ENCODE results near the gene HEATR9.

The HEATR9 gene

DNA sequence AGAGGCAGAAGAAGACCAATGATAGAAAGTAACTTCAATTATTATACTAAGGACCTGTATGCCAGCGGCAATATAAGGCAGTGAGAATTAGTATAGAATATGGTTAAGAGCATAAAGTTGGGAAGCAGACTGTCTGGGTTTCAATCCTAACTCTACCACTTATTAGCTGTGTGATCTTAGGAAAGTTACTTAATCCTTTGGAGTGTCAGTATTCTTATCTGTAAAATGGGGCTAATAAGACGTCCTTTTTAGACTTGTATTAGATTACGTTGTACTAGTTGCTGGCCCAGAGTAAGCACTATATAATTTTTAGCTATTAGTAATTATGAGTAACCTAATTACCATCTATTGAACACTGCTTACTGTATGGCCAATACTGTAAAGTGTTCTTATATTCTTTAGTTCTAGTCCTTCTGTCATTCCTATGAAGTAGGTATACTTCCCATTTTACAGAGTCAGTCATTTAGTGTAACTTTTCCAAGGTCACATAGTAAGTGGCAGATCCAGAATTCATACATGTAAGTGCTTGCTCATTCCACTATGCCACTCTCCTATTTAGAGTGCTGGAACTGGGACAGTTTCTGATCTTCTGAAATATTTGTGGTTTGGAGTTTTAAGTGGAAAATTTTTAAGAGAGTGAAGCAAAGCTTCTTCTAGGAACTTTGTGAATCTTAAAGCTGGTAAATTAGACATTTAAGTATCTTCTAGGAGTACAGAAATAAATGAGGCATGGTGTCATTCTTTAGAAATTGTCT, 22.5 kb downstream of the HEATR9 start:
- H3K4me3 ChIP-seq (ENCODE audit: low read depth, low read length, poor library complexity, severe bottlenecking) = no peak overlapping the region
- no peaks in the 10 kb centered on the region for H3K9me2 ChIP-seq (ENCODE audit: low read depth, low read length)
- H3K27ac ChIP-seq (ENCODE audit: low read depth, low read length, poor library complexity, severe bottlenecking) = no peak overlapping the region
- TF ChIP-seq EZH2 (IDR thresholded peaks at IDR 0.05; ENCODE audit: borderline replicate concordance, low read length) = no peak
- TF ChIP-seq, protein P1, sequence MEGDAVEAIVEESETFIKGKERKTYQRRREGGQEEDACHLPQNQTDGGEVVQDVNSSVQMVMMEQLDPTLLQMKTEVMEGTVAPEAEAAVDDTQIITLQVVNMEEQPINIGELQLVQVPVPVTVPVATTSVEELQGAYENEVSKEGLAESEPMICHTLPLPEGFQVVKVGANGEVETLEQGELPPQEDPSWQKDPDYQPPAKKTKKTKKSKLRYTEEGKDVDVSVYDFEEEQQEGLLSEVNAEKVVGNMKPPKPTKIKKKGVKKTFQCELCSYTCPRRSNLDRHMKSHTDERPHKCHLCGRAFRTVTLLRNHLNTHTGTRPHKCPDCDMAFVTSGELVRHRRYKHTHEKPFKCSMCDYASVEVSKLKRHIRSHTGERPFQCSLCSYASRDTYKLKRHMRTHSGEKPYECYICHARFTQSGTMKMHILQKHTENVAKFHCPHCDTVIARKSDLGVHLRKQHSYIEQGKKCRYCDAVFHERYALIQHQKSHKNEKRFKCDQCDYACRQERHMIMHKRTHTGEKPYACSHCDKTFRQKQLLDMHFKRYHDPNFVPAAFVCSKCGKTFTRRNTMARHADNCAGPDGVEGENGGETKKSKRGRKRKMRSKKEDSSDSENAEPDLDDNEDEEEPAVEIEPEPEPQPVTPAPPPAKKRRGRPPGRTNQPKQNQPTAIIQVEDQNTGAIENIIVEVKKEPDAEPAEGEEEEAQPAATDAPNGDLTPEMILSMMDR (IDR thresholded peaks at IDR 0.05; ENCODE audit: low read length) = no peak
- H3K27me3 ChIP-seq (ENCODE audit: insufficient read depth, low read length) = no peaks in the 10 kb centered on the region
- H3K9ac ChIP-seq (ENCODE audit: low read length) = no peak overlapping the region
- H3K79me2 ChIP-seq (ENCODE audit: insufficient read depth, low read length) = no peaks in the 10 kb centered on the region
- no peaks in the 10 kb centered on the region; the same call in 1 of the 2 replicates for H3F3A ChIP-seq (ENCODE audit: insufficient read depth, low read length)
- no peaks in the 10 kb centered on the region for H3K9me3 ChIP-seq (ENCODE audit: low read length)
- H3K36me3 ChIP-seq (ENCODE audit: insufficient read depth, low read length) = peaks cover 88% of the 10 kb centered on the region
- no peaks in the 10 kb centered on the region for H3K4me1 ChIP-seq (ENCODE audit: insufficient read depth, low read length, severe bottlenecking)
- H2AFZ ChIP-seq (ENCODE audit: low read length) = no peak overlapping the region
- H3K4me2 ChIP-seq (ENCODE audit: low read length) = no peak overlapping the region
- no peaks in the 10 kb centered on the region; the same call in 1 of the 2 replicates for H4K20me1 ChIP-seq (ENCODE audit: insufficient read depth, low read length)

DNA sequence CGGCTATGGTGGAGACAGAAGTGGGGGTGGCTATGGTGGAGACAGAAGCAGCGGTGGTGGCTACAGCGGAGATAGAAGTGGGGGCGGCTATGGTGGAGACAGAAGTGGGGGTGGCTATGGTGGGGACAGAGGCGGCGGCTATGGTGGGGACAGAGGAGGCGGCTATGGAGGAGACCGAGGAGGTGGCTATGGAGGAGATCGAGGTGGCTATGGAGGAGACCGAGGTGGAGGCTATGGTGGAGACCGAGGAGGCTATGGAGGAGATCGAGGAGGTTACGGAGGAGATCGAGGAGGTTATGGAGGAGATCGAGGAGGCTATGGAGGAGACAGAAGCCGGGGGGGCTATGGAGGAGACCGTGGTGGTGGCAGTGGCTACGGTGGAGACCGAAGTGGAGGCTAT, 24.1 kb downstream of the HEATR9 start:
- no peak overlapping the region for H3K9ac ChIP-seq (ENCODE audit: low read length)
- no peaks in the 10 kb centered on the region for H3K79me2 ChIP-seq (ENCODE audit: insufficient read depth, low read length)
- H3F3A ChIP-seq (ENCODE audit: insufficient read depth, low read length) = no peaks in the 10 kb centered on the region; the same call in 1 of the 2 replicates
- no peaks in the 10 kb centered on the region for H3K9me2 ChIP-seq (ENCODE audit: low read depth, low read length)
- no peak overlapping the region for H3K27ac ChIP-seq (ENCODE audit: low read depth, low read length, poor library complexity, severe bottlenecking)
- peaks cover 95% of the 10 kb centered on the region for H3K36me3 ChIP-seq (ENCODE audit: insufficient read depth, low read length)
- H3K9me3 ChIP-seq (ENCODE audit: low read length) = no peaks in the 10 kb centered on the region
- H2AFZ ChIP-seq (ENCODE audit: low read length) = no peak overlapping the region
- no peak overlapping the region for H3K4me3 ChIP-seq (ENCODE audit: low read depth, low read length, poor library complexity, severe bottlenecking)
- no peak overlapping the region for H3K4me2 ChIP-seq (ENCODE audit: low read length)
- TF ChIP-seq, protein P1 (IDR thresholded peaks at IDR 0.05; ENCODE audit: low read length) = no peak
- no peak for TF ChIP-seq EZH2 (IDR thresholded peaks at IDR 0.05; ENCODE audit: borderline replicate concordance, low read length)
- no peaks in the 10 kb centered on the region for H3K27me3 ChIP-seq (ENCODE audit: insufficient read depth, low read length)
- H3K4me1 ChIP-seq (ENCODE audit: insufficient read depth, low read length, severe bottlenecking) = no peaks in the 10 kb centered on the region
- H4K20me1 ChIP-seq (ENCODE audit: insufficient read depth, low read length) = no peaks in the 10 kb centered on the region; the same call in 1 of the 2 replicates

DNA sequence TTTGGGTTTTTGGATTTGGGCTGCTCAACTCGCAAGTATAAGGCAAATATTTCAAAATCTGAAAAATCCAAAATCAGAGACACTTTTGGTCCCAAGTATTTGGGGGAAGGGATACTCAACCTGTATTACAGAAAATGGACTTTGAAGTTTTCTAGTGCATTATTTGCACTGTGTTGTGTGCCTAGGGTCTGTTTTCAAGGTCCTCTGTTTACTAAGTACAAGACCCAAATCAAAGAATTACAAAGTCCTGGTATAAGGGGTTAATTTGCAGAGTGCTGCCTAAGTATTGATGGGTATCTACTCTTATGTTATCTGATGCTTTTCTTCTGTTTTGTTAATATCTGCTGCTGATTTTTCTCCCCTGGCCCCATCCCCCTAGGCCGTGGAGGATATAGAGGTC, 25.0 kb downstream of the HEATR9 start:
- Histone ChIP-seq H3K9me2 (ENCODE audit: low read depth, low read length) (no peaks in the 10 kb centered on the region), H3K9ac (ENCODE audit: low read length) (no peak overlapping the region), H2AFZ (ENCODE audit: low read length) (no peak overlapping the region), H3K4me1 (ENCODE audit: insufficient read depth, low read length, severe bottlenecking) (no peaks in the 10 kb centered on the region), H3K27ac (ENCODE audit: low read depth, low read length, poor library complexity, severe bottlenecking) (no peak overlapping the region), H3F3A (ENCODE audit: insufficient read depth, low read length) (no peaks in the 10 kb centered on the region; the same call in 1 of the 2 replicates), H3K36me3 (ENCODE audit: insufficient read depth, low read length) (peaks cover 95% of the 10 kb centered on the region), H3K79me2 (ENCODE audit: insufficient read depth, low read length) (no peaks in the 10 kb centered on the region), H3K27me3 (ENCODE audit: insufficient read depth, low read length) (no peaks in the 10 kb centered on the region), H4K20me1 (ENCODE audit: insufficient read depth, low read length) (no peaks in the 10 kb centered on the region; the same call in 1 of the 2 replicates), H3K4me2 (ENCODE audit: low read length) (no peak overlapping the region), H3K4me3 (ENCODE audit: low read depth, low read length, poor library complexity, severe bottlenecking) (no peak overlapping the region), H3K9me3 (ENCODE audit: low read length) (no peaks in the 10 kb centered on the region)
- TF ChIP-seq, protein P1 (IDR thresholded peaks at IDR 0.05; ENCODE audit: low read length) = no peak
- TF ChIP-seq EZH2 (IDR thresholded peaks at IDR 0.05; ENCODE audit: borderline replicate concordance, low read length) = no peak
